NB4 (cell line): ENCODE results near the gene CR1L.
"Not testable (repeated sequence)": the region's sequence is repeated elsewhere in the genome, so short reads cannot be mapped to it uniquely, and the experiment has no call there.

Source experiments
- CTCF ChIP-seq: IDR thresholded peaks from one replicate; pipeline ENCODE4 v1.5.1; 2012; ENCODE audit warnings: low read depth, low read length
- MYC ChIP-seq: IDR thresholded peaks from 2 replicates; pipeline ENCODE4 v1.6.1; 2011; ENCODE audit warnings: low read depth, low read length
- POLR2A ChIP-seq: IDR thresholded peaks from 2 replicates; pipeline ENCODE4 v1.6.1; 2011; ENCODE audit warnings: mild to moderate bottlenecking; ENCODE audit not compliant: insufficient read length; ENCODE audit errors: extremely low read depth

- not testable (repeated sequence) for TF ChIP-seq POLR2A, MYC, CTCF
These were observed 6.3 kb upstream of the CR1L start for GRCh38 chr1:207638487-207639145.
